GM21737 (cell line): Measurements from ENCODE around the gene AFAP1L1.

Experiments used
- ATAC-seq: cut with Tn5 transposase; IDR thresholded peaks from one replicate; pipeline ENCODE4 v1.9.1; 2021; ENCODE audit warnings: mild to moderate bottlenecking, moderate library complexity; ENCODE audit not compliant: unreplicated experiment

AFAP1L1 gene

GRCh38 chr5:149271716-149272563 lies at the start of gene AFAP1L1:
Gene AFAP1L1, plus strand, starts transcription at chr5:149271859. Its CDS starts 110 bp downstream, at chr5:149271969.
- ATAC-seq = no peak

- ATAC-seq = no peak
These were observed 48.4 kb upstream of the AFAP1L1 start for GRCh38 chr5:149223081-149223848.

- ATAC-seq = no peak
These were observed 47.4 kb upstream of the AFAP1L1 start for GRCh38 chr5:149224282-149224681.

- ATAC-seq = no peak
These were observed 44.4 kb upstream of the AFAP1L1 start for GRCh38 chr5:149227168-149227826.

- ATAC-seq = no peak
These were observed 42.9 kb upstream of the AFAP1L1 start for GRCh38 chr5:149228618-149229297.

- ATAC-seq = no peak
These were observed 42.2 kb upstream of the AFAP1L1 start for GRCh38 chr5:149229298-149229937.

- no peak for ATAC-seq
These were observed 35.8 kb upstream of the AFAP1L1 start for GRCh38 chr5:149235841-149236240.

- no peak for ATAC-seq
These were observed 34.0 kb upstream of the AFAP1L1 start for GRCh38 chr5:149237662-149238061.

GRCh38 chr5:149238540-149238939 lies 33.1 kb upstream of the AFAP1L1 start:
- no peak for ATAC-seq

- no peak for ATAC-seq
These were observed 31.7 kb upstream of the AFAP1L1 start for GRCh38 chr5:149239917-149240316.

GRCh38 chr5:149240354-149240998 lies 31.2 kb upstream of the AFAP1L1 start:
- no peak for ATAC-seq

GRCh38 chr5:149242339-149242738 lies 29.3 kb upstream of the AFAP1L1 start:
- no peak for ATAC-seq

- ATAC-seq = no peak
These were observed 24.8 kb upstream of the AFAP1L1 start for GRCh38 chr5:149246906-149247305.

GRCh38 chr5:149247726-149248125 lies 23.9 kb upstream of the AFAP1L1 start:
- no peak for ATAC-seq

- no peak for ATAC-seq
These were observed 20.1 kb upstream of the AFAP1L1 start for GRCh38 chr5:149251546-149251945.

- ATAC-seq = no peak
These were observed 17.2 kb upstream of the AFAP1L1 start for GRCh38 chr5:149254506-149254905.

- no peak for ATAC-seq
These were observed 15.2 kb upstream of the AFAP1L1 start for GRCh38 chr5:149256451-149256850.

GRCh38 chr5:149257131-149257530 lies 14.5 kb upstream of the AFAP1L1 start:
- no peak for ATAC-seq

GRCh38 chr5:149257889-149258705 lies 13.6 kb upstream of the AFAP1L1 start:
- no peak for ATAC-seq
